GM19023 (cell line): ENCODE results near the gene ZNF423.
A peak's percentile ranks its signal among the peaks of the same experiment; 100 is the strongest.

Experiments
- ATAC-seq: cut with Tn5 transposase; IDR thresholded peaks from one replicate; pipeline ENCODE4 v1.9.1; 2021; ENCODE audit warnings: mild to moderate bottlenecking, moderate library complexity; ENCODE audit not compliant: unreplicated experiment

The ZNF423 gene

DNA sequence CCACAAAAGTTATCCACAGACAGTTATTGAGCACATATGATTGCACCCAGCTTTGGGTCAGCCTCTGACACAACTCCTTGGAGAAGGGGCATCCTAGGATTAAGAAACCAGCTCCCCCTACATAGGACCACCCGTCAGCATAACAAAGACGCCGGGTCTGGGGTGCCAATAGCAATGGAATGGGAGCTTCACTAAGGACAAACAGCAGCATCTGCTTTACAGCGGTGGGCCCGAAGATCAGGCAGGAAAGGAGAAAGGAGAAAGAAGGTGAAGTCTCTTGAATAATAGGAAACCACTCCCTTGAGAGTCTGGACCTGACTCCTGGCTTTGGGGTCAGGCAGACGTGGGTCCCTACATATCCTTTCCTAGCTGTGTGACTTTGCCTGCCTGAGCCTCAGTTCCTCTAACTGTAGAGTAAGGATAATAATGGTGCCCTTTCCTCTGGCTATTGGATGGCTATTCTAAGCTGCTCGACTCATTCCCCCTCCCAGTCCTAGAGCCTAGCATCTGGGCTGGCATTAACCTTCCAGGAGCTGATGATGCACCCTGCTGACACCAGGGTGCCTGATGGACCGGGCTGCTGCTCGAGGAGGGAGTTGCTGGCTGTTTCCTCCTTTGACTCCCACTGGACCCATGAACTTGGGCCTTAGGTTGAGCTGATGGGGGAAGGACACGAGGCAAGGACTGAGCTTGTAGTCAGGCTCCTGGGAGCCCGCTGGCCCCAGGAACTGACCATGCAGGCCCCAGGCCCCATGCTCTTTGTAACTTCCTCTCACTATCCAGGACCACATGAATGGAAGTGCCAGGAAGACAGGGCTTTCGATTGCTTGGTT lies 388.2 kb downstream of the ZNF423 start:
- no peak for ATAC-seq

DNA sequence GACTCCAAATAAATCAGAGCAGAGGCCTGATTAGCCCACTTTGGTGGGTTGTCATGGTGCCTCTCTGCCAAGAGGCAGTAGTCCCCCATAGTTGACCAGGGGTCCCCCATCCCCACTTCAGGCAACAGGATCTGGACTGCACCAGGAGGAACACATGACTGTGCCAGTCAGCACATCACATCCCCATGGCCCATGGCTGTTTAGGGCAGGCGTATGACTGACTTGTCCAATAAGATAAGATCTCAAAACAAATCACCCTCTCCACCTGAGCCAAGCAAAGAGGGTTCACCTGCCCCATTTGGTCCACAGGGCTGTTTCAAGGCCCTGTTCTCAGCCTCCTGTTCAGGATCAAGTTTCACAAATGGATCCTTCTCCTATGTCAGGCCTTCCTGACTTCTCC lies 389.0 kb downstream of the ZNF423 start:
- no peak for ATAC-seq

DNA sequence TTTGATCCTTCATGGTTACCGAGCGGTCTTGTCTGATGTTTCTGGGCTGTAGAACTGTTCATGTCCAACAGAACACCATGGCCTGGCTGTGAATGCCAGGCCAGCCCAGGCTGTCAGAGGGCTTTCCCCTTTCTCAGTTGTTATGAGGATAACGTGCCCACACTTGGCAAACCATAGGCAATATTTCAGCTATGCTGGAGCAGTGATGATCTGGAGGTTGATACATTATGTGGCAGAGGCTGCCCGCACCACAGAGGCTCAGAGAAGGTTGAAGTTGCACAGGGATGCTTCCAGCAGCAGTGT lies 389.4 kb downstream of the ZNF423 start:
- ATAC-seq: no peak

DNA sequence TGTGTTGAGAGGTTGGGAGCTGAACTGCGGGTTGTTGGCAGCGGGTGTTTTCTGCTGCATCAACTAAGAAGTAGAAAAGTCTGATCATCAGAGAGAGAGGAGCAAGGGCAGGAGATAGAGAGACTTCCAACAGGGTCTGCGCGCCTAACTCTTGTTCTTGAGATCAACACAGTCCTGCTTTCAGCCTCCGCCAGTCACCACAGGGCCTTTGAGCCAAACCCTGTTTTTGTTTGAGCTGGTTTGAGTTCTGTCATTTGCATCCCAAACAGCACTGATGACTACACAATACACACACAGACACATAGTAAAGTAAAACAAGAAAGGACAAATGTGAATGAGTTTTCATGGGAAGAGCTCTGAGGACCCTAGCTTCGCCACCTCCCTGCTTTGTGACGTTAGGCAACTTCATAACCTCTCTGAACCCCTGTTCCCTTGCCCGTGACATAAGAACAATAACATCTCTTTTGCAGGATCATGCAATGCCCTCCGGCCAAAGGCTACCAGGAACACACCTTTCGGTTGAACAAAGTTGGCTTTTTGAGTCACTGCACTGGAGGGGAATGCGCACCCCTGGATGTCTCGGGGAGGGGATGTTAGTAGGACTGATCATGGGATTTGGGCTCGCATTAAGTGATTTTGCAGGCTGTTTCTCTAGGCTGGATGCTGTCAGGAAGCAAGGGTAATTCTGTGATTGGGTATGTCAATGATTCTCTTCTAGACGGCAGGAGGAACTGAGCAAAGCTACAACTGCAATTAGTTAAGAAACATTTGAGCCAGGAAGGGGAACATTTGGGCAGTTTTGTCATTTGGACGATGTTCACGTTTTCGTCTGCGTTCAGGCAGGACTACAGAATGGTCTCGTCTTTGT lies 390.0 kb downstream of the ZNF423 start:
- ATAC-seq: no peak

DNA sequence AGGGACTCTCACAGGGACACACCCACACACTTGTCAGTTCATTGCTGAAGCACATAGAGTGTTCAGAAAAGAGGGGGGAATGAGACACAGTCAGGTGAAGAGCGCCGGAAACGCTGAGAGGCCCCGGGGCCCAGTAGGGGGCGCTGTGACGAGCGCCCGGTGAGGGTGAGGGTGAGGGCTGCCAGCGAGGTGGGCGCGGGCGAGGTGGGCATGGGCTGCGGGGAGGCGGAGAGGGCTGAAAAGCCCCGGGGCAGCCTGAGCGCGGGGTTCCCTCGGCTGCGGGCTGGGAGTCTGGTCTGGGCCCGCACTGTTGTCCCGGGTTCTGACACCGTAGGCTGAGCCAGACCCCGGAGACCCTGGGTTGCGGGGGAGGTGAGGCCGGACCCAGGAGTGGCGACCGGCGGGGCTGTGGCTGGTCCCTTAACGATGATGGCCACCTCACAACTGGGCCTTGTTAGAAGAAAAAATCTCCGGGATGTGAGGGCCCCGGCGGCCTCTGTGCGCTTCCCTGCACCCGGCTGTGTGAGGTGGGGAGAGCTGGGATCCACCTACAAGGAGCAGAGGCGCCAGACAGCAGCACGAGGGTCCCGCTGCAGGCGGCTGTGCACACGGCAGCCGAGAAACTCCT lies 390.9 kb downstream of the ZNF423 start:
- ATAC-seq: no peak

DNA sequence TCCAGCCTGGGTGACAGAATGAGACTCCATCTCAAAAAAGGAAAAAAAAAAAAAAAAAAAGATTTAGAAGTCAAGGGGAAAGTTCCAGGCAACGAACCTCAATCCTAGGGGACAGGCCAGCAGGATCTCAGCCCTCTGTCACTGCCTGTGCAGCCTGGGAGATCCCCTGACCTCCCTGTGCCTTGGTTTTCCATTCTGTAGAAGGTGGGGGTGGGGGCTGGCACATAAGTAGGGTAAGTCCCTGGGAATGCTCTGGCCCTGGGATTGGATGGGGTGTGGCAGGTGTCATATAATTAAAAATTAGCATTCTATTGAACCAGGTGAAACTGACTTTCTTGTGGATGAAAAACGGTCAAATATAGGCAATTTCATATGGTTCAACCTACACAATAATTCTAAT lies 391.8 kb downstream of the ZNF423 start:
- ATAC-seq: no peak

DNA sequence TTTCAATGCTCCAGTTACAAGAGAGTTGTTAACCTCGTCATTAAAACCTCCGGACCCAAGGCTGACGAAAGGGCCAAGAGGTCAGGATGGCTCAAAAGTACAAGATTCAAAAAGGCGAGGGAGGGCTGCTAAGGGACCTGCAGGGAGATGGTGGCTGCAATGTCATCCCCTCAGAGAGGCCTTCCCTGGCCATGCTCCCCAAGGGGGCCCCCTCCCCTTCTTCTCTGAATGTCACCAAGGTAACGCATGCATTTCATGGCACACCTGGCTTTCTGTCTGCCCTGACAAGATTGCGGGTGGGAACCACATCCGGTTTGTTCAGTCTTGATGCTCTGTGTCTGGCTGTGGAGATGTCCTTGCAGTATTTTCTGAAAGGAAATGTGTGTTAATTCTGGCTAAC lies 392.4 kb downstream of the ZNF423 start:
- ATAC-seq: peak; percentile 88

DNA sequence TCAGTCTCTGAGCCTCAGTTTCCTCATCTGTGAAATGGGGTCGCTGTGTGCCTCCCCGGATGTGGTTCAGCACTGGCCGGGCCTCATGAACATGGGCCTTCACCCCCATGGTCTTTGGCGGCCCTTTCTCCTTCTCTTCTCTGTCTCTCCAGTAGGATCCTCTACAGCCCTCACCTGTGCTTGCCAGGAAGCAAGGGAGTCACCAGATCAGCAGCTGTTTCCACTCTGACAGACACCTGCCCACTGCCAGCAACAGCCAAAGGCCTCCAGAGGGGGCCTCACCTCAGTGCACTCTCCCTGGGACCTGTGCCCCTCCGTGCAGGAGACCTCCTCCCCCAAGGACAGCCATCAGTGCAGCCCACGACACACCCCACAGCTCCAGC lies 392.9 kb downstream of the ZNF423 start:
- peak; percentile 9 for ATAC-seq

DNA sequence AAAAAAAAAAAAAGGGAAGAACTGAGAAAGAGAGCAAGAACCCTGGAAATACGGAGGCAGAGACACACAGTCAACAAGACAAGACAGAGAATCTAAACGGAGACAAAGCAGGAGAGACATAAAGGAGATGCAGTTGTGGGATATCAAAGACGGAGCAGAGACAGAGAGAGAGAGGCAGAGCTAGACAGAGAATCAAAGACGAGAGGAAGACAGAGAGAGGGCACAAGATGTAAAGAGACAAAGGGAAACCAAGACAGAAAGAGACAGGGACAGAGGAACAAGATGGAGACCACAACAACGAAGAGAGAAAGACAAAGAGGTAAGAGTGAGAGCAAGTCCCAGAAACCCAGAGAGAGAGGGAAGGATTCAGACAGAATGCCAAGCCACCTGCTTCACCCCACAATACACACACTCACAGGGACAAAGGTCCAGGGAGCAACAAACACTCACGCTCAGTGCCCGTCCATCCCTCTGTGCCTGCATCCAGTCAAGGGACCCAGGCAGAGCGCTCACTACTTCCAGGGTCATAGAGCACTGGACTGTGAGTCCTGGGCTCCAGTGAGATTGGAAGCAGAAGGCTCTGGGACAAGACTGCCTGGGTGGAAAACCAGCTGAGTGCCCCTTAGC lies 393.4 kb downstream of the ZNF423 start:
- ATAC-seq: no peak

DNA sequence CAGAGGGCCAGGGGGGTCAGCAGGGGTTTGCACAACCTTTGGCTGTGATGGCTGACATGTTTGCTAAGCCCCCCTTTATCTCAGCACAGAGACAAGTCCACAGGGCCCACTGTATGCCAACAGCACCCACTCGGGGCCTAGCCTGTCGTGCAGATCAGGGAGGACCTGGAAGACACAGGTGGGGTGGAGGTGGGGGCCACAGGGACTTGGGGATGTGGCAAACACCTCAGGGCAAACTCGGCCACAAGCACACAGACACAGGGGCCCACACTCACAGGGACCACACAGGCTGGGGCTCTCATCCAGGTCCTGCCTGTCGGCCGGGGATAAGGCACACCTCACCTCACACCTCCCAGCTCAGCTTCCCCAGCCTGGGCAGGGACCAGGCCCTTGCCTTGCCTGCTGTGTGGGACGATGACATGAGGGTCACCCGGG lies 394.4 kb downstream of the ZNF423 start:
- ATAC-seq: no peak

DNA sequence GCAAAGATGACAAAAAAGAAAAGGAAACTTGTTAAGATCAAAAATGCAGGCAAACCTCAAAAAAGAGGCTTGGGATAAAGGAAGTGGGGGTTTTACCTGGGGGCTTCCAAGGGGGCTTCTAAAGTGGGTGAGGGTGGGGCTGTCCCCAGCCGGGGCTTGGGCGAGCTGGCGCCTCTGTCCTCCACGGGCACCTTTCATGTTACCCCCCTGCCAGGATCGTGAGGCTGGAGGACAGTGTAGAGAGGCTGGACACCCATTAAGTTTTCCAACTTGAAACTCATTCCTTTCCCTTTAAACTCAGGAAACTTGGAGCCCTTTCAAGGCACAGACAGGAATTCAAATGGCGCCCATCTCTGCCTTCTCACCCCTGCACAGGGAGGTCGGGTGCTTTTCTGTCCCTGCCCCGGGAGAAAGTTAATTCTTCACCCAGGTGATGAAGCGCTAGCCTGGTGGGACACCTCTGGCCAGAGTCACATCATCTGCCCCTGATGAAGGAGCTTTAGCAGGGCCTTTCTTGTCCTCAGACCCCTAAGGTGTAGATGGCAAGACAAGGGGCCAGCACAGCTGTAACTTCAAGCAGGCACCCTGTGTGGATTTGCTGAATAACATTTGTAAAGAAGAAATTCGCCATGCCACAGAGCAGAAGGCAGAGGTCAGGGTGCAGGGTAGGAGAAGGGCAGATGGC lies 395.0 kb downstream of the ZNF423 start:
- no peak for ATAC-seq

DNA sequence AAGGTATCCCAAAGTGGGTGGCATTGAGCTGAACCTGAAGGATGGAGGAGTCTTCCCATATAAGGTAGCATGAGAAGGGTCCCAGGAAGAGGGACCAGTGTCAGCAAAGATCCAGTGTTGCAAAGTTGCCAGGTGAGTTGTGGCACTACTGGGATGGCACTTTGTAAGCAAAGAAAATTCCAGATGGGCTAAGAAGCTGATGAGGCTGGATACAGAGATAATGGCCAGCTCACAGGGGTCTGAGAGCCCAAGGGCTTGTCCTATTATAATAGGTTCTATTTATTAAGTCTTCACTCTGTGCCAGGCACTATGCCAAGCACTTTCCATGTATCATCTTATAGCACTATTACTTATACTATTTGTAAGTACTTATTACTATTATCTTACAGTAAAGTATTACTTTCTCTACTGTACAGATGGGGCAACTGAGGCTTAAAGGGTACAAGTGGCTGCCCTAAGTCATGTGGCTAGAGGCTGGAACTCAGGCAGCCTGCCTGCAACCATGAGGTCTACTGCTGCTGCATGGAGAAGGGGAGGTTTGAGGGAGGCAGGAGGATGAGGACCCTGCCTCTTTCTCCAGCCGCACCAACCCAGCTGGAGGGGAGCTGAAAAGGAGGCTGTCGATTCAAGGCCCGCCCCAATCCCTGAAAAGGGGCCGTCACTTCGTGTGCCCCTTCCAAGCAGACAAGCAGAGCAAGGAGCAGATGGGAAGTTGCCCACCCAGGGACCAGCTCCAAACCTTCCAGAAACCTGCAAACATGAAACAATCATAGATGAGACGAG lies 395.8 kb downstream of the ZNF423 start:
- ATAC-seq: no peak

DNA sequence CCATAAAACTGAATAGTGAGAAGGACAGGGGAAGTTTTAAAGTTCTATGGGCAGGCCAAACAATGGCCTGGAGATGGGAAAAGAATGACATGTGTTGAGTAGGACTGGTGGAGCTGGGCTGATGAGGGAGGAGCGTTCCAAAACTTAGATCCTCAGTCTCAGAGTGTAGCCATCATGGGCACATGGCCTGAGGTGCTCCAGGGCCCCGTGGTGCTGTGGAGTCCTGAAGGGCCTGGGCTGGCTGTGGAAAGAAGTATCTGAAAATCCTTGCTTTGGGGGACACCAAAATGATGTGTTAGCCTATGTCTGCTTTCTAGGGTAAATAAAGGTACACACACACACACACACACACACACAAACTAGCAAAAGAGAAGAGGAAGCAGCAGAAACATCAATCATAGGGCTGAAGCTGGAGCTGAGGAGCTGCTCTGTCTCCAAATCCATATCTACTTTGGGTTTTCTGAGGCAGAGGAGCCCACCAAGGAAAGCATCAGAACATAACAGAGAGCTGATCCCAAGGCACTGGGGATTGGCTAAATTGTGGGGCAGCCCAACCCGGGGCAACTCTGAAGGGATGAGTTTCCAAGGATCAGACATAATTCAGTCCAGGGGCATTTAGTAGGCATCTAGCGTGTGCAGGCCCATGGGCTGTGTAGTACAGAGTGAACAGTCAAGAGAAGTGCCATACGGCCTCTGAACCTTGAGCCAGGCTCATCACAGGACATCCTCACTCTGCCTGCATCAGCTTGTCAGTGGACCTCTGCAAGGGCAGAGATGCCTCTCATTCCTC lies 397.1 kb downstream of the ZNF423 start:
- no peak for ATAC-seq

DNA sequence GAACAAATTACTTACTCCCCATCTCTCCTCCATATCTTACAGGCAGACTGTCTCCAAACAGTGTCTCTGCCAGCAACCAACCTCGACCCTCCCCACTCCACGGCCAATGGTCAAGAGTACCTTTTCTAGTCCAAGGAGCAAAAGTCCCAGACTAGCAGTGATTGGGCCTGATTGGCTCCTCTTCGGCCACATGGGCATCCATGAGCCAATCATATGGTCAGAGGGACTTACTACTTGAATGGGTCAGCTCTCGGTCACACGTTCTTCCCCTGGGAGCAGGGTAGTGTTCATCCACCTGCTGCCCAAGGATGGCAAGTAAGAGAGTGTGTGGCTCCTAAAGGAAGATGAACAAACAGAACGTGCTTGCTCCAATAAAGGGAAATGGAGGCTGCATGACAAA lies 397.7 kb downstream of the ZNF423 start:
- no peak for ATAC-seq

DNA sequence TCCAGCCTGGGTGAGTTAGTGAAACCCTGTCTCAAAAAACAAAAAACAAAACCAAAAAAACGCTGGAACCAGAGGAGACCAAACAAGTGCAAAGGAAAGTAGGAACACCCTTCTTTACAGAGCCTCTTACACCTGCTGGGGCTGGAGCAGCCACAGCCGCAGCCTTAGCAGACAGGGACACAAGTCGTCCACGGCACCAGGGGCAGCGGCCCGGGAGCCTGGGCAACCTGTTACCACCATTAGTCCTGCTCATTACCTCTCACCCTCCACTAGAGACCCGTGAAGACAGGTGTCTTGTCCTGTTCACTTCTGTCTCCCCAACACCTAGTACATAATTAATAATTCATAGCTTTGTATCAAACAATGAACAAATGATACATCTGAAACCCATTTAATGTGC lies 398.7 kb downstream of the ZNF423 start:
- ATAC-seq: no peak

DNA sequence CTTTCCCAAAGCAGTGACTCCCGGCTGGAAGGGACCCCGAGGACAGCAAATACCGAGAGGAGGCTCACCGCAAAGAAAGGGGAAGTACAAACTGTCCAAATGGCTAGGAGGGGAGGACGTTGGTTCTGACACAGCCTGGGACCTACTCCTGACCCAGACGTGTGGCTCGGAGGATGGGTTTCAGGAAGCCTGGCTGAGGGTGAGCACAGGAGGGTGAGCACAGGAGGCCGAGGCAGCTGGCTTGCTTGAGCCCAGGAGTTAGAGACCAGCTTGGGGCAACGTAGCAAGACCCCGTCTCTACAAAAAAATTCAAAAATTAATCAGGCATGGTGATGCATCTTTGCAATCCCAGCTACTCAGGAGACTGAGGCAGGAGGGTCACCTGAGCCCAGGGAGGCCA lies 399.1 kb downstream of the ZNF423 start:
- ATAC-seq: no peak

DNA sequence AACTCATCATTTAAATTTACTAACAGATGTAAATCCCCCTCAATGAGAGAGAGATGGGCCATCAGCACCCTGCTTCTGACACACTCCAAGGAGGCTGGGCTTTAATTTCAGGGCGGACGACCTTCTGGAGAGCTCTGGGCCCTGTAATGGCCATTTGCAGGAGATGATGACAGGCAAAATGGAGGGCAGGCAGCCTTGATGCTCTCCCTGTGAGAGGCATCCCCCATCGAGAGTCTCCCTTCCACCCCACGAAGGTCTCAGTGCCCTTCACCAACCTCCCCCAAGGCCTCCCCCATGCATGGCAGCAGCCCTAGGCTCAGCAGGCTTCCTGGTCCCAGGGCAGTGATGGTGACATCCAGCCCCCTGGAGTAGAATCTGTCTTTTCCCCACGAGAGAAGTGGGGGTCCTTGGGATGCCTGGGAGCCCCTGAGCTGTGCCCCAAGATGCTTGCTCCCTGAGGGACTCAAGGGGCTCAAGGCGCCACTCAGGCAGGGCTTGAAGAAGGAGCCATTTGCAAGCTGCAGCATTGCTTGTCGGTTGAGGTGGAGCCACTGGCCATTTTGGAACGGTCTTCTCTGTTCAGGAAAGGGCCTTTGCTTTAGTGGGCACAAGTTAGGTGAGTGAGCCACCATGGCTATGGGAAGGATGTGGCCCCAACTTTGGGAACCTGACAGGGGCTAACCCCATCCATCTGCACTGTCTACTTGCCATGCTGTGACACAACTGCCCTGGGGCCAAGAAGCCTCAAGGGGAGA lies 399.7 kb downstream of the ZNF423 start:
- no peak for ATAC-seq

DNA sequence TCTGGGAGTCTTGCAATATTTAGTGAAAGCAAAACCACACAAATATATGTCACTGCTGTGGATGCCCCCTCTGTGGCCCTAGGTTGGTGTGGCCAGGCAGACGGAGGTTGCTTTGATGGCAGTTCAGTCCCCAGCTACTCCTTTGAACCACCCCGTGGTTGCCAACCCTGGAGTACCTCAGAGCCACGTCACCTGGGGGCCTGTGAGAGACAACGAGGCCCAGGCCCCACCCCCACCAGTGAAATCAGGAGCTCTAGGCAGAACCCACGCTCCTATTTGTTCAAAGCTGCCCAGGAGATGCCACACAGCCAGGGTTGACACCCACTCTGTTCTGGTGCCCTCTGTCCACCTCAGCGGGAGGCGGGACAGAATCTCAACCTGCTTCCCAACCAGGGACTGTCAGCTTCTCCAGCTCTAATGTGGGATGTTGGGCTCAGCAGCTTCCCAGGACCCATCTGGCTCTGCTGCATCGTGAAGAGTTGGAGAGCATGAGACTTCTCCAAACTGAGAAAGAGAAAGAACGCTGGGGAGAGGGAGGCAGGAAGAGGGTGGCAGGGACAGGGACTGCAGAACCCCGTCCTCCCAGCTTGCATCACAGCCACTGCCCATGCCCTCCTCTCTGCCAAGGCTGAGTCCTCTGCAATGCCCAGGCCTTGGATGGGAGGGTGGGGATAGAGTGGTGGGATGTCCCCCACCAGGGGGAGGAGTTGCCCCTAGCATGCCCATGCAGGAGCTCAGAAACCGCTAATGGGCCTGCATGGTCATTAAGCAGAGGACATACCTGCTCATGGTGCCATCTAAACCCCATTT lies 400.5 kb downstream of the ZNF423 start:
- no peak for ATAC-seq
